OCI-LY7 (cell line): ENCODE measurements around the gene OR1J1.

ENCODE experiments used
- CTCF ChIP-seq: fragments of 200-600 bp; sonication (generic); conservative IDR thresholded peaks from 2 replicates; pipeline ENCODE4 v1.5.1; 2014; ENCODE audit warnings: mild to moderate bottlenecking, antibody characterized with exemption, low read length, moderate library complexity, mixed read lengths
- EZH2phosphoT487 ChIP-seq: fragments of 200-600 bp; sonication (generic); IDR thresholded peaks from 2 replicates; pipeline ENCODE4 v1.6.1; 2018; ENCODE audit warnings: low read depth, borderline replicate concordance, mild to moderate bottlenecking, mixed run types, antibody characterized with exemption, low read length, moderate library complexity, mixed read lengths

GRCh38 chr9:122464633-122465567 lies 12.8 kb downstream of the OR1J1 start:
- TF ChIP-seq CTCF (peak; percentile 99), EZH2phosphoT487 (no peak)
